ENCODE measurements around the gene LANCL2. TPM values are rescaled to one million over a fixed set of nuclear protein-coding genes. Genes with fewer than 3 reads are reported as not detected.
"Not testable (repeated sequence)": the region's sequence is repeated elsewhere in the genome, so short reads cannot be mapped to it uniquely, and the experiment has no call there.

The LANCL2 gene
- total RNA-seq, 1 donor: 8.9 TPM

DNA sequence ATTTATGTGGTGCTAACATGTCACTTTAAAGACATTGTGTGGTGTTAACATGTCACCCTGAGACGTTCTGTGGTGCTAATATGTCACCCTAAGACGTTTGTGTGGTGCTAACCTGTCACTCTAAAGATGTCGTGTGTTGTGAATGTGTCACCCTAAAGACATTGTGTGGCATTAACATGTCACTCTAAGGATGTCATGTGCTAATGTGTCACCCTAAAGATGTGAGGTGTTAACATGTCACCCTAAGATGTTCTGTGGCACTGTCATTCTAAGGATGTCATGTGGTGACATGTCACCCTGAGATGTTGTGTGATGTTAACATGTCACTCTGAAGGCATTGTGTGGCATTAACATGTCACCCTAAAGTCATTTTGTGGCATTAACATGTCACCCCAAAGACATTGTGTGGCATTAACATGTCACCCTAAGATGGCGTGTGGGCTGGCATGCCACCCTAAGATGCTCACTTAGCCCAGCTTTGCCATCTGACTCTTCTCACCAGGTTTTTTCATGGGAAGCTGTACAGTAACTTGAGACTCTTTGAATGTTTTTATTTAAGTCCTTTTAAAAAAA is 45.6 kb downstream of the LANCL2 start:
- no peaks in the 10 kb centered on the region for H3K9me3 ChIP-seq (ENCODE audit: low read depth, low read length)
- H3K4me1 ChIP-seq (ENCODE audit: insufficient read depth, low read length): no peaks in the 10 kb centered on the region
- H3K4me3 ChIP-seq (ENCODE audit: low read length): no peak overlapping the region
- H3K27me3 ChIP-seq (ENCODE audit: insufficient read depth, low read length): no peaks in the 10 kb centered on the region

DNA sequence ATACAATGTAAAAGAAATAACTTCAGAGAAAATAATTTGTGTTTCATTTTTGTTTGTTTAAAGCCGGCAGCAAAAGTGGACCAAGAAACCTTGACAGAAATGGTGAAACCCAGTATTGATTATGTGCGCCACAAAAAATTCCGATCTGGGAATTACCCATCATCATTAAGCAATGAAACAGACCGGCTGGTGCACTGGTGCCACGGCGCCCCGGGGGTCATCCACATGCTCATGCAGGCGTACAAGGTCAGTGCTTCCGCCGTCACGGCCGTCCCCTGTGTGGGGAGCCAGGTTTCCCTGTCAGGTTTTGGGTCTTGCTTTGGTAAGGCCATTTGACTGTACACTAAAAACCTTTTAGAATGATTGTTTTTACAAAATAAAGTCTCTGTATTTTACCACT is 46.7 kb downstream of the LANCL2 start:
- H3K4me1 ChIP-seq (ENCODE audit: insufficient read depth, low read length): no peaks in the 10 kb centered on the region
- H3K9me3 ChIP-seq (ENCODE audit: low read depth, low read length): no peaks in the 10 kb centered on the region
- no peaks in the 10 kb centered on the region for H3K27me3 ChIP-seq (ENCODE audit: insufficient read depth, low read length)
- no peak overlapping the region for H3K4me3 ChIP-seq (ENCODE audit: low read length)

DNA sequence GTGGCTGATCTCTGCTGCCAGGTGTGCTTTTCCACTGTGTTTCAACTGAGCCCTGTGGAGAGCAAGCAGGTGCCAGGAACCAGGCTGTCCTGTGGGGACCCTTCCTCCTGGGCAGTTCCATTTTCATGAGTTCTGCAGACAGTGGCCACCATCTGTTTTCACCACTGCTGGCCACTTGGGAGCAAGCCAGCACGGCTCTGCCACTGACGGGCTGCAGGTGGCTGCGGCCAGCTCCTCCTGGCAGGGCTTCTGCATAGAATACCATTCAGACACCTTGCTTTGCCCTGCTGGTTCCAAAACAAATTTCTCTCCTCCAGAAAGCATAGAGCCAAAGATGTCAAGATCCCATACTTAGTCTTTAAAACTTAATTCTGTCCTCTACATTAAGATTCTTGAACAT is 48.3 kb downstream of the LANCL2 start:
- H3K4me1 ChIP-seq (ENCODE audit: insufficient read depth, low read length): no peaks in the 10 kb centered on the region
- H3K9me3 ChIP-seq (ENCODE audit: low read depth, low read length): no peaks in the 10 kb centered on the region
- H3K4me3 ChIP-seq (ENCODE audit: low read length): no peak overlapping the region
- no peaks in the 10 kb centered on the region for H3K27me3 ChIP-seq (ENCODE audit: insufficient read depth, low read length)

DNA sequence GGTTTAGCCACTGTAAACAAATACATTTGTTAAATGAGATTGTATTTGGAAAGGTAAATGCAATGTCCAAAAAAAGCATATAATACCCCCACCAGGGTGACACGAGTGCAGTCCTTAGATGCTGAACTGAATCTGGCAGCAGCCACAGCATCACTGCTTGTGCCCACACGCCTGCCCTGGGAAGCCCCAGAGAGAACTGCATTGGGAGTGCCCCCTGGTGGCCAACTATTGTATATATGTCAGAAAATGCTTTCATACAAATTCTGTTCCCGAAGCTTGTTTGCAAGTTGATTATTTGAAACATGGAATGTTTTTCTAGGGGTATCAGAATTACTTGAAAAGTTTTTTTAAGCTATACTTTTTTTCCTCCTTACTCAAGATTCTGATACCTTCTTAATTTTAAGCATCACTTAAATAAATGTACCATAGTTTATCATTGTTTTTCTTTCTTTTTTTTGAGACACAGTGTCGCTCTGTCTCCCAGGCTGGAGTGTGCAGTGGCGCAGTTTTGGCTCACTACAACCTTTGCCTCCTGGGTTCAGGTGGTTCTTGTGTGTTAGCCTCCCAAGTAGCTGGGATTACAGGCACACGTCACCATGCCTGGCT is 50.1 kb downstream of the LANCL2 start:
- H3K4me1 ChIP-seq (ENCODE audit: insufficient read depth, low read length): no peaks in the 10 kb centered on the region
- H3K27me3 ChIP-seq (ENCODE audit: insufficient read depth, low read length): no peaks in the 10 kb centered on the region
- no peaks in the 10 kb centered on the region for H3K9me3 ChIP-seq (ENCODE audit: low read depth, low read length)
- no peak overlapping the region for H3K4me3 ChIP-seq (ENCODE audit: low read length)

DNA sequence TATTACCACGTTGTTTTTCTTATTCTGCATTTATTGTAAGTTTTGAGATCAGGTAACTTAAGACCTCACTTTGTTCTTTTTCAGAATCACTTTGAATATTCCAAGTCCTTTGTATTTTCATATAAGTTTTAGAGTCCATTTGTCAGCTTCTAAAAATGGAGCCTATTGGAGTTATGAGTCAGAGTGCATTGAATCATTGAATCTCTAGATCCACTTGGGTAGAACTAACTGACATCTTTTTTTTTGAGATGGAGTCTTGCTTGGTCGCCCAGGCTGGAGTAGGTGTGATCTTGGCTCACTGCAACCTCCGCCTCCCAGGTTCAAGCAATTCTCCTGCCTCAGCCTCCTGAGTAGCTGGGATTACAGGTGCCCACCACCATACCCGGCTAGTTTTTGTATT is 52.3 kb downstream of the LANCL2 start:
- H3K4me3 ChIP-seq (ENCODE audit: low read length); H3K4me1 ChIP-seq (ENCODE audit: insufficient read depth, low read length); H3K9me3 ChIP-seq (ENCODE audit: low read depth, low read length); H3K27me3 ChIP-seq (ENCODE audit: insufficient read depth, low read length): not testable (repeated sequence)

DNA sequence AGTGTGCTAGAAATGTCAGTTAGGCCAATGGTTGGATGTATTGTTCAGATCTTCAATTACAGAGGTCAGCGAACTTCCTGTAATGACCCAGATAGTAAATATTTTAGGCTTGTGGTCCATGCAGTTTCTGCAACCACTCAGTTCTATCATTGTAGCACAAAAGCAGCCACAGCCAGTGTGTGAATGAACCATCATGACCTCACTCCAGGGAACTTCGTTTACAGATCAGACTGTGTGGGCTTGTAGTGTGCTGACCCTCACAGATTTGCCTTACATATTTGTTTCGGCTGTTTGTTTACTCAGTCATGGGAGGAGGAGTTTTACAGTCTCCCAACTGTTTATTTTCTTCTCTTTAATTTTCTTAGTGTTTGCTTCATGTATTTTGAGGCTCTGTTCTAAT is 55.4 kb downstream of the LANCL2 start:
- H3K4me3 ChIP-seq (ENCODE audit: low read length): no peak overlapping the region
- H3K9me3 ChIP-seq (ENCODE audit: low read depth, low read length): no peaks in the 10 kb centered on the region
- no peaks in the 10 kb centered on the region for H3K4me1 ChIP-seq (ENCODE audit: insufficient read depth, low read length)
- no peaks in the 10 kb centered on the region for H3K27me3 ChIP-seq (ENCODE audit: insufficient read depth, low read length)

DNA sequence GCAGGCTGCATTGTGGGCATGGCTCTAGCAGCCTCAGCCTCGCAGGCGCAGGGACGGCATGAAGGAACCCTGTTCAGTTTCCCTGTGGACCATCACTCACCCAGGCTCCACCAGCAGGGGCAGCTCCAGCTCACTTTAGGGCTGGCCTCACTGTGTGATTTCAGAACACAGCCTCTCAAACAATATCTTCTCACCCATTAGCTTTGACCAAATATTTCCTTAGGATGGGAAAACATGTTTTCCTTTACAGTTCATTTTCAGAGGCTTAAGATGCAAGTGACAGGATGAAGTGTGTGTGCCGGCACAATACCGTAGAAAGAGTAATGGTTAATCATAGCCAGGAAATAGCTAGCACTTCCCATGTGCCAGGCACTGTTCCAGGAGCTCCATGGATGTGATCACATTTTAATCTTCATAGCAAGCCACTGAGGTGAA is 58.2 kb downstream of the LANCL2 start:
- H3K27me3 ChIP-seq (ENCODE audit: insufficient read depth, low read length): no peaks in the 10 kb centered on the region
- H3K4me3 ChIP-seq (ENCODE audit: low read length): no peak overlapping the region
- H3K9me3 ChIP-seq (ENCODE audit: low read depth, low read length): no peaks in the 10 kb centered on the region
- no peaks in the 10 kb centered on the region for H3K4me1 ChIP-seq (ENCODE audit: insufficient read depth, low read length)

DNA sequence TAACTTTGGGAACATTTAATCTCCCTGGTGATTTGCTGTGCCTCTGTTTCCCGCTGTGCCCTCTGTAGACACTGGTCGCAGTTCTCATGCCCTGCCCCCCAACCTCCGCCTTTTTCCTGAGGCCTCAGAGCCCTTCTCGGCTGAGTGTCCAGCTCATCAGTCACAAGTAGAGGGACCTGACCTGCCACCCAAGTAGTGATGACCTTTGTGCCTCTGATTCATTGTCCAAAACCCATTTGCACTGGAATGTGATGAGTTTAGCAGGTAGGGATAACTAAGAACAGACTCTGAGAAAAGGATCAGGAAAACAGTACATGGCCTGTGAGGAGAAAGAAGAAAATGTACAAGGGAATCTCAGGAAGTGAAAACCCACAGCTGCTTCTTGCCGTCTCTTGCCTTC is 58.8 kb downstream of the LANCL2 start:
- Histone ChIP-seq H3K4me3 (ENCODE audit: low read length) (no peak overlapping the region), H3K27me3 (ENCODE audit: insufficient read depth, low read length) (no peaks in the 10 kb centered on the region), H3K4me1 (ENCODE audit: insufficient read depth, low read length) (no peaks in the 10 kb centered on the region), H3K9me3 (ENCODE audit: low read depth, low read length) (no peaks in the 10 kb centered on the region)

DNA sequence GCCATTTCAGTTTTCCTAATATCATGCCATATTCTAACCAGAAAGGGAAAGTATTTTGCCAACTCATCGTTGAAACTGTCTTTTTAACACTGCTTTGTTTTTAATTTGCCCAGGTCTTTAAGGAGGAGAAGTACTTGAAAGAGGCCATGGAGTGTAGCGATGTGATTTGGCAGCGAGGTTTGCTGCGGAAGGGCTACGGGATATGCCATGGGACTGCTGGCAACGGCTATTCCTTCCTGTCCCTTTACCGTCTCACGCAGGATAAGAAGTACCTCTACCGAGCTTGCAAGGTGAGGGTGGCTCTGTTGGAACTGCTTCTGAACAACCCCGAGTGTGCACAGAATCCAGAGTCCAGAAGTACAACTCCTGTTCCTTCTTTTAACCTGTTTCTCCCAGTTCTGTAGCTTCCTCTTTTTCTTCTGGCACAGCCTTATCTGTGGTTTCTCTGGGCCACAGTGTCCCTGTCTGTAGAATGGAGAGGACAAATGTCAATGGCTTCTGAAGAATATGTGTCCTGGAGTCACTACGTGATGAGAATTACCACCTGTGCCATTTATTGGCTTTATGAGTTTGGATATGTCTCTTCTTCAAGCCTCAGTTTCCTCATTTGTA is 60.1 kb downstream of the LANCL2 start:
- H3K4me3 ChIP-seq (ENCODE audit: low read length): no peak overlapping the region

DNA sequence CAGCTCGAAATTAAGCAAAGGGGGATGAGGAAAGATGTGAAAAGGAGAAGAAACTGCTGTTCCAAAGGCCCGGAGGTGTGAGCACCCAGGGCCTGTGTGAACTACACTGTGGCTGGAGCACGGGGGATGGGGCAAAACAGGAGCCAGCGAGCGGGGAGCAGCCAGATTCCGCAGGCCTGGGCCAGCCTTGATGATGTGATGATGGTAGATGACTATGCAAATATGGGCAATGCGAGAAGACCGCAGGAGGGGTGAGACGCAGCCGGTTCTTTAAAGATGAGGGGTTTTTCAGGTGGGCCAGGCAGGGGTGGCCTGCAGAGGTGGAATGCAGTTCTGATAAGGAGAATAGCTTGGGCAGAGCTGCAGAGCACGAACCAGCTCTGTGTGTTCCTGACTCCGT is 61.5 kb downstream of the LANCL2 start:
- Histone ChIP-seq H3K9me3 (ENCODE audit: low read depth, low read length) (no peaks in the 10 kb centered on the region), H3K27me3 (ENCODE audit: insufficient read depth, low read length) (no peaks in the 10 kb centered on the region), H3K4me1 (ENCODE audit: insufficient read depth, low read length) (no peaks in the 10 kb centered on the region), H3K4me3 (ENCODE audit: low read length) (no peak overlapping the region)

More for the DNA sequence above, 60.1 kb downstream of the LANCL2 start:
- Histone ChIP-seq H3K4me1 (ENCODE audit: insufficient read depth, low read length) (no peaks in the 10 kb centered on the region), H3K27me3 (ENCODE audit: insufficient read depth, low read length) (no peaks in the 10 kb centered on the region), H3K9me3 (ENCODE audit: low read depth, low read length) (no peaks in the 10 kb centered on the region)

DNA sequence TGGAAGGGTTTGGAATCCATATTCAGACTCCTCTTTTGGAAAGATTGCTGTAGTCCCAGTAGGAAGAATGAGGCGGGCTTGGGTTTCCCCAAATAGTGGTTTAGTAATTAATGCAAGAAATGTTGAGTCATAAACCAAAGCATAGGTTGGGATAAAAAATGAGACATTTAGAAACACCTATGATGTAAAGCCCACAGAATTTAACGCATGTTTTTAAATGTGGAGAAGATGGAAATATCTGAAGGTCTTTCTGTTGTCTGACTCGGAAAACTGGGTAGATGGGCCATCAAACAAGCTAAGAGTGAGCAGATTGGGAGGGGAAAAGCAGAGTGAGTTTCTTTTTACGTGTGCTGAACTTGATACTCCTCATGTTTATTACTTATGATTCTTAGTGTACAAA is 62.2 kb downstream of the LANCL2 start:
- Histone ChIP-seq H3K27me3 (ENCODE audit: insufficient read depth, low read length) (no peaks in the 10 kb centered on the region), H3K4me3 (ENCODE audit: low read length) (no peak overlapping the region), H3K9me3 (ENCODE audit: low read depth, low read length) (no peaks in the 10 kb centered on the region), H3K4me1 (ENCODE audit: insufficient read depth, low read length) (no peaks in the 10 kb centered on the region)

DNA sequence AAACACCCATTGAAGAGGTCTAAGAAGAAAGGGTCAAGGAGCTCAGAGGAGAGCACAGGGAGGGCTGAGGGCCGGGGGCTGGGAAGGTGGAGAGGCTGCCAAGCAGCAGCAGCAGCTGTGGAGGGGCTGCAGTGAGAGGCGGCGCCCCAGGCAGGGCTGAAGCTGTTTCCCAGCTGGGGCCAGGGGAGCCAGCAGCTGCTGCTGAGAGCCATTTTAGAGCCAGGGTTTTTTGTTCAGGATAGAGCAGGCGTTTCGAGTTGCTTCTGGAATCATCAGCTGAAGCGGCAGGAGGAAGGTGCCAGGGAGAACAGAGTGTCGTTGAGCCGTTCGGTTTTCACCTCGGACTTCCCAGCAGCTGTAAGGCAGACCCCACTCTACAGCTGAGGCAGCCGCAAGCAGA is 62.7 kb downstream of the LANCL2 start:
- Histone ChIP-seq H3K4me1 (ENCODE audit: insufficient read depth, low read length) (no peaks in the 10 kb centered on the region), H3K4me3 (ENCODE audit: low read length) (no peak overlapping the region), H3K9me3 (ENCODE audit: low read depth, low read length) (no peaks in the 10 kb centered on the region), H3K27me3 (ENCODE audit: insufficient read depth, low read length) (no peaks in the 10 kb centered on the region)

DNA sequence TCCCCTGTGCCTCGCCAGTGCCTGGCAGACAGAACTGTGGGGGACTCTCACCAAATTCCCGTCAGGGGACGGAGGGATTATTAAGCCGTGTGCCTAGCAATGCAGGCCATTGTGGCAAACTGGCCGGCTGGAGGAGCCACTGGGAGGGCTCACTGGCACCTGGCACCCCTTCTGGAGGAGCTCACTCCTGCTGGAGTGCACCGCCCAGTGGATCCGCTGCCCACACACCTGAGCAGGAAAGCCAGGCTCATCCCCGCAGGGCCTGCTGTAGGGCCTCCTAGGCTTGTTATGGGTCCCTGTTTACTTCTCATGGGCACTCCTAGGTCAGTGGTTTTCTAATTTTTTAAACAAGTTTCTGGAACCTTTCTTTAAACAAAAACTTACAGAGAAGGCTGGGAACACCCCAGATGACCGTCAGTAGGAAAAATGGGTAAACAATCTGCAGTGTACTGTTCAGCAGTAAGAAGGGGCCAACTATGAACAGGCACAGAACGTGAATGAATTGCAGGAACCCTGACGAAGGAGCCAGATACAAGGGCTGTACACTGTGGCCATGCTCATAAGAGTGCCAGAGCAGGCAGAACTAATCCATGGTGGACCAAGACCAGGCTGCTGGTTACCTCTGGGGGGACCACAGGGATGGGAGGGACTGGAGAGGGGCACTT is 64.8 kb downstream of the LANCL2 start:
- no peak overlapping the region for H3K4me3 ChIP-seq (ENCODE audit: low read length)
- H3K9me3 ChIP-seq (ENCODE audit: low read depth, low read length): no peaks in the 10 kb centered on the region
- no peaks in the 10 kb centered on the region for H3K27me3 ChIP-seq (ENCODE audit: insufficient read depth, low read length)
- no peaks in the 10 kb centered on the region for H3K4me1 ChIP-seq (ENCODE audit: insufficient read depth, low read length)

DNA sequence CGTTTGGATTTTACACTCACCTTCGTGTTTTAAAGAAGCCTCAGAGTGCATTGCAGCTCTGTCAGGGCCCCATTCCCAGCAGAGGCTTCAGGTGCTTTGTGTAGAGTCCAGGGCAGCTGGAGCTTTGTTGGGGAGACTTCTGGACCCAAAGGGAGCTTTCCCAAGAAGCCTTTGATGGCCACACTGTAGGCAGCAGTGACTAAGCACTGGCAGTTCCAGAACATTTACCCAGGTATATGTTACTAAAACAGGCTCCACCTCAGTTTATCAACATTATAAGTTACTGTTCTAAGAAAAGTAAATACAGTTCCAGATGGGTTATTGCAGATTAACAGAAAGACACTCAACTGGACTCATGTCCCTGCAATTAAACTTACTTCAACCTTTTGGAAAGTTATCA is 66.8 kb downstream of the LANCL2 start:
- H3K4me1 ChIP-seq (ENCODE audit: insufficient read depth, low read length): no peaks in the 10 kb centered on the region
- H3K9me3 ChIP-seq (ENCODE audit: low read depth, low read length): no peaks in the 10 kb centered on the region
- no peak overlapping the region for H3K4me3 ChIP-seq (ENCODE audit: low read length)
- H3K27me3 ChIP-seq (ENCODE audit: insufficient read depth, low read length): no peaks in the 10 kb centered on the region

DNA sequence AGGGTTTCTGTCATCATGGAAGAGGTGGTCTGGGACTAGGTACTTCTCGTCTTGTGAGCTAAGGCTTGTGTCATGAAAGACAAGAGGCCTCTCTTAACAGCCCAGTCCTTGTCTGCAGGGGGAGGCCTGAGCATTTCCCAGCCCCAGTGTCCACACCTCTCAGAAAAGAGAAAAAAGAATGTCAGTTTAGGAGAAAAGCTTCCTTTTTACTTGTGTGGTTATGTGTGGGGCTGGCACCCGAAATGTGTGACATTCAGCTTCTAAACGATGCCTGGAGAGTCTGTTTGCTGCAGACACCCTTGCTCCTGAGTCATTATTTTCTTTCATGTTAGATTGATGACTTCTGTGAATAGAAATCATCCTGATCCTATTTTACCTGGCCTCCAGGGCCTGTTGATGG is 67.4 kb downstream of the LANCL2 start:
- H3K4me1 ChIP-seq (ENCODE audit: insufficient read depth, low read length): no peaks in the 10 kb centered on the region
- H3K27me3 ChIP-seq (ENCODE audit: insufficient read depth, low read length): no peaks in the 10 kb centered on the region
- H3K9me3 ChIP-seq (ENCODE audit: low read depth, low read length): no peaks in the 10 kb centered on the region
- no peak overlapping the region for H3K4me3 ChIP-seq (ENCODE audit: low read length)

All from mononuclear cell (primary cell).